OCI-LY7 (cell line): Measurements from ENCODE around the gene NTN3. TPM values are rescaled to one million over a fixed set of nuclear protein-coding genes. Genes with fewer than 3 reads are reported as not detected.

Experiments
- BruUV-seq: library from RNA; stranded (reverse); fragments of 400-500 nt; replicated peaks from 2 replicates; lab custom pipeline; 2021; lab: Mats Ljungman, UMichigan
- CTCF ChIA-PET: fragments of 300-600 bp; sonication (Branson Sonifier 250); formaldehyde crosslinking; loops from one replicate; lab custom pipeline; 2022; ENCODE audit warnings: antibody characterized with exemption; ENCODE audit not compliant: unreplicated experiment; lab: Charles Lee
- POLR2A ChIA-PET: fragments of 300-600 bp; sonication (Branson Sonifier 250); formaldehyde crosslinking; loops from one replicate; lab custom pipeline; 2022; ENCODE audit warnings: antibody characterized with exemption; lab: Charles Lee
- DNase-seq: peaks from one replicate; pipeline ENCODE4 v3.0.0-alpha.2; 2015; ENCODE audit warnings: low spot score
- H2AFZ ChIP-seq: fragments of 200-600 bp; sonication (generic), shearing (Covaris generic); 2 replicates; pipeline ENCODE4 v1.6.1; 2014; ENCODE audit warnings: mild to moderate bottlenecking, antibody characterized with exemption, low read length, moderate library complexity
- H3K27ac ChIP-seq: fragments of 200-600 bp; sonication (generic); 2 replicates; pipeline ENCODE4 v1.5.1; 2014; ENCODE audit warnings: mixed run types, low read depth, mild to moderate bottlenecking, moderate library complexity, low read length, inconsistent platforms; ENCODE audit not compliant: poor library complexity, severe bottlenecking
- H3K36me3 ChIP-seq: fragments of 200-600 bp; sonication (generic); 2 replicates; pipeline ENCODE4 v1.6.1; 2014; ENCODE audit warnings: mild to moderate bottlenecking, antibody characterized with exemption, low read length, moderate library complexity, mixed read lengths; ENCODE audit not compliant: insufficient read depth
- H3K4me1 ChIP-seq: fragments of 200-600 bp; sonication (generic); 2 replicates; pipeline ENCODE4 v1.5.1; 2014; ENCODE audit warnings: mild to moderate bottlenecking, low read length; ENCODE audit not compliant: insufficient read depth, poor library complexity, severe bottlenecking
- H3K4me2 ChIP-seq: fragments of 200-600 bp; sonication (generic); 2 replicates; pipeline ENCODE4 v1.6.1; 2014; ENCODE audit warnings: mild to moderate bottlenecking, low read length
- H3K4me3 ChIP-seq: fragments of 200-600 bp; sonication (generic); 2 replicates; pipeline ENCODE4 v1.5.1; 2014; ENCODE audit warnings: mild to moderate bottlenecking, low read depth, low read length; ENCODE audit not compliant: poor library complexity, severe bottlenecking
- H3K79me2 ChIP-seq: fragments of 200-600 bp; sonication (generic); 2 replicates; pipeline ENCODE4 v1.6.1; 2016; ENCODE audit warnings: low read depth, mild to moderate bottlenecking, low read length, moderate library complexity, mixed read lengths; ENCODE audit not compliant: insufficient read depth
- H3K9me2 ChIP-seq: fragments of 200-600 bp; sonication (generic); 2 replicates; pipeline ENCODE4 v1.6.1; 2016; ENCODE audit warnings: mild to moderate bottlenecking, low read length, mixed read lengths; ENCODE audit not compliant: insufficient read depth
- H3K9me3 ChIP-seq: fragments of 200-600 bp; sonication (generic); 2 replicates; pipeline ENCODE4 v1.6.1; 2014; ENCODE audit warnings: mild to moderate bottlenecking, mixed run types, low read length, mixed read lengths
- H4K20me1 ChIP-seq: fragments of 200-600 bp; sonication (generic); 2 replicates; pipeline ENCODE4 v1.6.1; 2014; ENCODE audit warnings: mild to moderate bottlenecking, antibody characterized with exemption, low read length, moderate library complexity, mixed read lengths; ENCODE audit not compliant: insufficient read depth
- CTCF ChIP-seq: fragments of 200-600 bp; sonication (generic); conservative IDR thresholded peaks from 2 replicates; pipeline ENCODE4 v1.5.1; 2014; ENCODE audit warnings: mild to moderate bottlenecking, antibody characterized with exemption, low read length, moderate library complexity, mixed read lengths
- EZH2phosphoT487 ChIP-seq: fragments of 200-600 bp; sonication (generic); IDR thresholded peaks from 2 replicates; pipeline ENCODE4 v1.6.1; 2018; ENCODE audit warnings: low read depth, borderline replicate concordance, mild to moderate bottlenecking, mixed run types, antibody characterized with exemption, low read length, moderate library complexity, mixed read lengths
- intact Hi-C: fragments of 100-400 bp; cut with micrococcal nuclease; formaldehyde crosslinking; loops from one replicate; pipeline ENCODE4 v1.10.0; 2022; ENCODE audit not compliant: unreplicated experiment
- total RNA-seq, 2 experiments: library from RNA; depleted of rRNA in 1 of 2; stranded (reverse); fragments of >200 nt in 1 of 2; shearing (Covaris generic) in 1 of 2; gene quantifications; 2 replicates each; pipeline ENCODE4 v1.2.3, GENCODE V29; 2014 to 2022

Gene NTN3
- total RNA-seq, 2 experiments from 2014 or later, result 1.7 to 2.3 TPM

DNA sequence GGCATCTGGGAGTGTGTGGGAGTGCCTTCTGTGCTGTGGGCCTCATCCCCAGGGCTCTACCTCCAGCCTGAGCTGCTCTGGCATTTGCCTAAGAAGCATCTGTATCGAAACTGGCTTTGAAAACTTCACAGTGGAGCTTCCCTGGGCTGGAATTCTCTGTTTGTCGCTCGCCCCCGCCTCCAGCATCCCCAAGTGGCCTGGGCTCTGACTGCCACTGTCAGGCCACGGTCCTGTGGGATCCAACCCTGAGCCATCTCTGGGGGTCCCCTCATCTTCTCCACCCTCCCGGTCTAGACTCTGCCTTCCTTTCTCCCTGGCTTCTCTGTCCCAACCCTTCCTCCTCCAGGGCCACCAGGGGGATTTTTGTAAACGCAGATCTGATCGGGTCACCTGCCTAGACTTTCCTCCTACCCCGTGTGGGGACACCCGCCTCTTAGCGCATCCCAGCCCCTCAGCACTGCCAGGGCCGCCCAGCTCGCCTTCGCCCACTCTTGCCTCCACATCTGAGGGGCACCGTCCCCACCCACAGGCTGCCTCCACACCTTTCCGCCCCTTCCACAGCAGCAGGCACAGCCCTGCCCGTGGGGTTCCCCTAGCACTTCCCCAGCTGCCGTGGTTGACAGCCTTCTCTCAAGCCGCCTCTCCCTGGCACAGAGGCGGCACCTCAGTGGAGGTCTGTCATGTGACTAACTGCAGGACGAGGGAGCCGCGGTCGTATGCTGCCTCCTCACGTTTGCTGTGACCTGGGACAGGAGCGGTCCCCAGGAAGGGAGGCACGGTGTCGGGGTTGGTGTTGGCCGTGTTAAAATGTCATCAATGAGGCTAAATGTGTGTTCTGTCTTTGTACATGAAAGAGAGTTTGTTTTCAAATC is 15.8 kb downstream of the NTN3 start:
- Histone ChIP-seq H3K4me3 (no peak overlapping the region), H3K9me2 (no peaks in the 10 kb centered on the region), H3K9me3 (no peaks in the 10 kb centered on the region), H2AFZ (no peak overlapping the region), H3K79me2 (no peaks in the 10 kb centered on the region), H3K4me1 (peaks cover 6% of the 10 kb centered on the region), H3K27ac (no peak overlapping the region), H3K4me2 (no peak overlapping the region), H3K36me3 (peaks cover 20% of the 10 kb centered on the region; the same call in 1 of the 2 replicates), H4K20me1 (no peaks in the 10 kb centered on the region)
- intact Hi-C loops, result loop anchor here (5.0 kb wide), 1 partner anchor 150 kb away; no protein-coding TSS in a partner anchor
- BruUV-seq, result no TSS peak
- ChIA-PET POLR2A (no interaction called here), CTCF (no interaction called here)
- DNase-seq, result peak; percentile 50
- TF ChIP-seq CTCF, result peak; percentile 31; the same call in 1 of the 2 replicates
- TF ChIP-seq EZH2phosphoT487, result no peak

GRCh38 chr16:2487517-2487842 is 16.4 kb downstream of the NTN3 start:
- no peaks in the 10 kb centered on the region for H3K9me3 ChIP-seq
- H2AFZ ChIP-seq, result no peak overlapping the region
- peaks cover 6% of the 10 kb centered on the region for H3K4me1 ChIP-seq
- BruUV-seq, result no TSS peak
- H3K4me3 ChIP-seq, result no peak overlapping the region
- H3K4me2 ChIP-seq, result no peak overlapping the region
- no peak for DNase-seq
- no peak overlapping the region for H3K27ac ChIP-seq
- POLR2A ChIA-PET, result interaction anchor here (0.6 kb wide), 1 partner anchor 127 kb away, joined by 6 read pairs; no protein-coding TSS in a partner anchor
- no peaks in the 10 kb centered on the region for H3K79me2 ChIP-seq
- H3K36me3 ChIP-seq, result peaks cover 20% of the 10 kb centered on the region; the same call in 1 of the 2 replicates
- no peaks in the 10 kb centered on the region for H3K9me2 ChIP-seq
- H4K20me1 ChIP-seq, result no peaks in the 10 kb centered on the region
- CTCF ChIA-PET, result no interaction called here
- intact Hi-C loops, result loop anchor here (5.0 kb wide), 1 partner anchor 150 kb away; no protein-coding TSS in a partner anchor
- no peak for TF ChIP-seq EZH2phosphoT487
- TF ChIP-seq CTCF, result no peak; the same call in 1 of the 2 replicates
